Loucy (cell line): ENCODE results near the gene POLR2L.

Experiments
- H2AFZ ChIP-seq: fragments of 200-600 bp; sonication (generic); 2 replicates; pipeline ENCODE4 v1.6.0; 2016; ENCODE audit warnings: antibody characterized with exemption, mild to moderate bottlenecking, low read length, moderate library complexity
- H3F3A ChIP-seq: fragments of 200-600 bp; 2 replicates; pipeline ENCODE4 v1.6.0; 2016; ENCODE audit warnings: antibody characterized with exemption, low read depth, mild to moderate bottlenecking
- H3K27me3 ChIP-seq: fragments of 200-600 bp; sonication (generic); 2 replicates; pipeline ENCODE4 v1.6.1; 2014; ENCODE audit warnings: low read length, mild to moderate bottlenecking; ENCODE audit not compliant: insufficient read depth, poor library complexity, severe bottlenecking
- H3K36me3 ChIP-seq: fragments of 200-600 bp; sonication (generic); 2 replicates; pipeline ENCODE4 v1.6.1; 2016; ENCODE audit warnings: low read length; ENCODE audit not compliant: insufficient read depth
- H3K4me1 ChIP-seq: fragments of 200-600 bp; sonication (generic); 2 replicates; pipeline ENCODE4 v1.5.1; 2014; ENCODE audit warnings: low read length, mild to moderate bottlenecking; ENCODE audit not compliant: insufficient read depth, poor library complexity, severe bottlenecking
- H3K4me2 ChIP-seq: fragments of 200-600 bp; sonication (generic); 2 replicates; pipeline ENCODE4 v1.6.0; 2014; ENCODE audit warnings: antibody characterized with exemption, low read length, low read depth, mild to moderate bottlenecking; ENCODE audit not compliant: poor library complexity, severe bottlenecking
- H3K4me3 ChIP-seq: fragments of 200-600 bp; sonication (generic); 2 replicates; pipeline ENCODE4 v1.5.1; 2014; ENCODE audit warnings: low read length, mild to moderate bottlenecking, mixed read lengths; ENCODE audit not compliant: poor library complexity, severe bottlenecking
- H3K79me2 ChIP-seq: fragments of 200-600 bp; sonication (generic); 2 replicates; pipeline ENCODE4 v1.6.1; 2014; ENCODE audit warnings: low read length; ENCODE audit not compliant: insufficient read depth
- H3K9ac ChIP-seq: fragments of 200-600 bp; sonication (generic); 2 replicates; pipeline ENCODE4 v1.6.0; 2014; ENCODE audit warnings: mild to moderate bottlenecking, low read depth, low read length, moderate library complexity; ENCODE audit not compliant: poor library complexity, severe bottlenecking
- H3K9me2 ChIP-seq: fragments of 200-600 bp; sonication (generic); replicated peaks from 2 replicates; pipeline ENCODE4 v1.6.1; 2016; ENCODE audit warnings: low read depth, low read length, mixed read lengths
- H3K9me3 ChIP-seq: fragments of 200-600 bp; sonication (generic); 2 replicates; pipeline ENCODE4 v1.6.1; 2014; ENCODE audit warnings: mild to moderate bottlenecking, antibody characterized with exemption, low read length, low read depth; ENCODE audit not compliant: insufficient read depth
- H4K20me1 ChIP-seq: fragments of 200-600 bp; sonication (generic); 2 replicates; pipeline ENCODE4 v1.6.0; 2014; ENCODE audit warnings: antibody characterized with exemption, low read length, mild to moderate bottlenecking; ENCODE audit not compliant: insufficient read depth, poor library complexity, severe bottlenecking
- EZH2phosphoT487 ChIP-seq: fragments of 200-600 bp; IDR thresholded peaks from 2 replicates; pipeline ENCODE4 v1.6.1; 2018; ENCODE audit warnings: antibody characterized with exemption, mild to moderate bottlenecking, moderate library complexity, borderline replicate concordance
- TF ChIP-seq, protein P1 (sequence below): fragments of 200-600 bp; sonication (generic); conservative IDR thresholded peaks from 2 replicates; pipeline ENCODE4 v1.5.1; 2014; ENCODE audit warnings: mild to moderate bottlenecking, antibody characterized with exemption, low read length

POLR2L gene

DNA sequence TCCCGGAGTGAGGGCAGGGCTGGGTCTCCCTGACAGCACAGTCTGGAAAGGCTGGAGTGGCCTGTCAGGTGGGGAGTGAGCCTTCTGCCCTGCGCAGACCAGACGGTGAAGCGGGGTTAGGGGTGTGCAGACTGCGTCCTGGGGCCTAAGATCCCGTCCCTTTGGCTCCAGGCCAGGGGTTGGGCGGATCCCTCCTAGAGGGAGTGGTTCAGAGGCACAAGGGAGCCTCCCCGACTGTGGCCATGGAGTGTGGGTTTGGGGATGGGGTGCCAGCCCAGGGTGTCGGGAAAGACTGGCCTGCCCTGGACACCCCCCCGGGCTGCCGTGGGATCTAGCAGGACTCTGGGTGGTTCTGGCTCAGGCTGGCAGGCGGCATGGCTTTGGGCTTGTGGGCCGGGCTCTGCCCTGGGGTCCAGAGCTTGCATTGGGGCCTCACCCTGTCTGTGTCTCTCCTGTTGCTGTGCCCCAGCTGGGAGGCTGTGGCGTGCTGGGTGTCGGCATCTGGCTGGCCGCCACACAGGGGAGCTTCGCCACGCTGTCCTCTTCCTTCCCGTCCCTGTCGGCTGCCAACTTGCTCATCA lies 19.8 kb upstream of the POLR2L start:
- Histone ChIP-seq H3K4me1 (peaks cover 3% of the 10 kb centered on the region), H3K36me3 (no peaks in the 10 kb centered on the region), H3K27me3 (no peaks in the 10 kb centered on the region), H3K9ac (no peak overlapping the region), H3K4me2 (no peak overlapping the region), H3K4me3 (no peak overlapping the region), H4K20me1 (no peaks in the 10 kb centered on the region), H3K9me2 (no peaks in the 10 kb centered on the region), H3F3A (no peaks in the 10 kb centered on the region), H3K9me3 (no peaks in the 10 kb centered on the region), H3K79me2 (no peaks in the 10 kb centered on the region), H2AFZ (no peak overlapping the region)
- TF ChIP-seq, protein P1, sequence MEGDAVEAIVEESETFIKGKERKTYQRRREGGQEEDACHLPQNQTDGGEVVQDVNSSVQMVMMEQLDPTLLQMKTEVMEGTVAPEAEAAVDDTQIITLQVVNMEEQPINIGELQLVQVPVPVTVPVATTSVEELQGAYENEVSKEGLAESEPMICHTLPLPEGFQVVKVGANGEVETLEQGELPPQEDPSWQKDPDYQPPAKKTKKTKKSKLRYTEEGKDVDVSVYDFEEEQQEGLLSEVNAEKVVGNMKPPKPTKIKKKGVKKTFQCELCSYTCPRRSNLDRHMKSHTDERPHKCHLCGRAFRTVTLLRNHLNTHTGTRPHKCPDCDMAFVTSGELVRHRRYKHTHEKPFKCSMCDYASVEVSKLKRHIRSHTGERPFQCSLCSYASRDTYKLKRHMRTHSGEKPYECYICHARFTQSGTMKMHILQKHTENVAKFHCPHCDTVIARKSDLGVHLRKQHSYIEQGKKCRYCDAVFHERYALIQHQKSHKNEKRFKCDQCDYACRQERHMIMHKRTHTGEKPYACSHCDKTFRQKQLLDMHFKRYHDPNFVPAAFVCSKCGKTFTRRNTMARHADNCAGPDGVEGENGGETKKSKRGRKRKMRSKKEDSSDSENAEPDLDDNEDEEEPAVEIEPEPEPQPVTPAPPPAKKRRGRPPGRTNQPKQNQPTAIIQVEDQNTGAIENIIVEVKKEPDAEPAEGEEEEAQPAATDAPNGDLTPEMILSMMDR: no peak
- TF ChIP-seq EZH2phosphoT487: no peak

DNA sequence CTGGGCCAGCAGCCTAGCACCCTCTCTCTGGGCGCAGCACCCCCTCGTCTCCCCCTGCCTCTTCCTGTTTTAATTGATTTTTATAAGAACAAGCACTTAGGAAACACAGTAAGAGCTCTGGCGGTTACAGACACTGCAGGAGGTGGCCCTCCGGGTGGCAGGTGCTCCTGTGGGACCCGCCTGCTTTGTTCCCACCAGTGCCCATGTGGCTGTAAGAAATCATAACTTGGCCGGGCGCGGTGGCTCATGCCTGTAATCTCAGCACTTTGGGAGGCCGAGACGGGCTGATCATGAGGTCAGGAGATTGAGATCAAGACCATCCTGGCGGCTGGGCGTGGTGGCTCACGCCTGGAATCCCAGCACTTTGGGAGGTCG lies 18.8 kb upstream of the POLR2L start:
- Histone ChIP-seq H3K9me3 (no peaks in the 10 kb centered on the region), H3F3A (no peaks in the 10 kb centered on the region), H3K4me2 (no peak overlapping the region), H3K9me2 (no peaks in the 10 kb centered on the region), H3K4me3 (no peak overlapping the region), H3K79me2 (no peaks in the 10 kb centered on the region), H3K27me3 (no peaks in the 10 kb centered on the region), H3K9ac (no peak overlapping the region), H3K36me3 (no peaks in the 10 kb centered on the region), H4K20me1 (no peaks in the 10 kb centered on the region), H3K4me1 (peaks cover 3% of the 10 kb centered on the region), H2AFZ (no peak overlapping the region)
- no peak for TF ChIP-seq EZH2phosphoT487
- TF ChIP-seq, protein P1: no peak

DNA sequence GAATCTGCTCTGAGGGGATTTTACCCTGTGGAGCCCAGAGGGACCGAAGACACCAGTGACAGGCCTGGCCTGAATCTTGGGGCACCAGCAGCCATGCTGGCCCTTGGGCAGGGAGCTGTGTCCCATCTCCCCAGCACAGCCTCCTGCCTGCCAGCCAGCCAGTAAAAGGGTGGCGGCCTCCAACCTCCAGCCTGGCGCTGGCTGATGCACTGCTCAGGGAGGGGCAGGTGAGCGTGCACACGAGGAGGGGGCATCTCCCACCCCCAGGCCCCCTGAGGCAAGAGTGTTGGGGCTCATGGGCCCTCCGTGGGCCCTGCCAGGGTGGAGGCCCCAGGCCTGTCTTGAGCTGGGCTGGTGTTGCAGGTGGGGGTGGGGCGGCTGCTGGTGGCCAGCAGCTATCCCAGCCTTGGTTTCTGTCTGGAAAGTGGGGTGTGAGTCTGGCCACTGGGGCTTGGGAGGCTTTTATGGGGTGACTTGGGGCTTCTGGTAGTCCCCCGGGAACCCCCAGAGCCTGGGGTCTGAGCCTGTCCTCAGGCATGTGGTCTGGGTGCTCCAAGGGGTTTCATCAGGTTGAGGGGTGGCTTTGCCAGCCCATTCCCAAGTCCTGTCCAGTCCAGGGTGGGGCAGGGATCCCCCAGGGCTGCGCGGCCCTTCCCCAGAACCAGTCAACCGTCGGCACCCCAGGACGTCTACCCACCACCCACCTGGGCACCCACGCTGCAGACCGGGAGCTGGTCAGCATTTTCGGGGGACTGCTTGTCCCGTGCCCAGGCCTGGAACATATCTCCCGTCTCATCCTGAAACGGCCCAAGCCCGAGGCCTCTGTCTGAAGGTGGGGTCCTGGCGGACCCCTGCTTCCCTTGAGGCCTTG lies 18.1 kb upstream of the POLR2L start:
- Histone ChIP-seq H3K27me3 (no peaks in the 10 kb centered on the region), H2AFZ (no peak overlapping the region), H3K4me2 (no peak overlapping the region), H4K20me1 (no peaks in the 10 kb centered on the region), H3K9me3 (no peaks in the 10 kb centered on the region), H3K9me2 (no peaks in the 10 kb centered on the region), H3K79me2 (no peaks in the 10 kb centered on the region), H3F3A (no peaks in the 10 kb centered on the region), H3K9ac (no peak overlapping the region), H3K36me3 (no peaks in the 10 kb centered on the region), H3K4me3 (no peak overlapping the region), H3K4me1 (peaks cover 3% of the 10 kb centered on the region)
- TF ChIP-seq EZH2phosphoT487: no peak
- TF ChIP-seq, protein P1: no peak
